HL-60 (cell line): ENCODE data around the gene ZNF580.

Experiments used
- DNase-seq, 2 experiments: peaks; one replicate each; pipeline ENCODE4 v3.0.0-alpha.2; 2010 to 2020; ENCODE audit warnings: low read depth in 1 of 2, low spot score in 1 of 2
- H3K27ac ChIP-seq: fragments of 250-450 bp; sonication (Bioruptor Pico); replicated peaks from 2 replicates; pipeline ENCODE4 v1.5.1; 2020; ENCODE audit warnings: mild to moderate bottlenecking, moderate library complexity
- H3K27me3 ChIP-seq: fragments of 250-450 bp; sonication (Bioruptor Pico); 2 replicates; pipeline ENCODE4 v1.5.1; 2021; ENCODE audit warnings: mild to moderate bottlenecking, moderate library complexity; ENCODE audit not compliant: insufficient read depth, poor library complexity, severe bottlenecking
- H3K4me3 ChIP-seq: replicated peaks from 2 replicates; pipeline ENCODE4 v1.5.1; 2011; ENCODE audit warnings: mild to moderate bottlenecking, control low read depth, low read length; ENCODE audit not compliant: insufficient read depth
- CTCF ChIP-seq: IDR thresholded peaks from one replicate; pipeline ENCODE4 v1.5.1; 2011; ENCODE audit warnings: low read length, control low read depth, inconsistent platforms; ENCODE audit not compliant: insufficient read depth
- GABPA ChIP-seq: IDR thresholded peaks from 2 replicates; pipeline ENCODE4 v1.6.1; 2012; ENCODE audit warnings: low read depth
- POLR2AphosphoS5 ChIP-seq: IDR thresholded peaks from 2 replicates; pipeline ENCODE4 v1.6.1; 2012; ENCODE audit warnings: low read depth
- REST ChIP-seq: IDR thresholded peaks from 2 replicates; pipeline ENCODE4 v1.6.1; 2012; ENCODE audit warnings: low read depth; ENCODE audit not compliant: insufficient replicate concordance
- SPI1 ChIP-seq: IDR thresholded peaks from 2 replicates; pipeline ENCODE4 v1.6.1; 2012; ENCODE audit warnings: low read depth, mild to moderate bottlenecking, borderline replicate concordance

Gene ZNF580

GRCh38 chr19:55611983-55612645 lies 28.7 kb upstream of the ZNF580 start:
- no peak for TF ChIP-seq POLR2AphosphoS5
- TF ChIP-seq SPI1, result peak; percentile 82
- no peak for TF ChIP-seq REST
- no peak for TF ChIP-seq GABPA
- no peak for TF ChIP-seq CTCF
- DNase-seq, result no peak
- no peak overlapping the region for H3K4me3 ChIP-seq
- H3K27ac ChIP-seq, result no peak overlapping the region
- H3K27me3 ChIP-seq, result no peaks in the 10 kb centered on the region

GRCh38 chr19:55613396-55613795 lies 27.4 kb upstream of the ZNF580 start:
- no peak for DNase-seq
- TF ChIP-seq CTCF (no peak), SPI1 (no peak), GABPA (no peak), POLR2AphosphoS5 (no peak), REST (no peak)
- no peak overlapping the region for H3K27ac ChIP-seq
- H3K4me3 ChIP-seq, result no peak overlapping the region
- H3K27me3 ChIP-seq, result no peaks in the 10 kb centered on the region

GRCh38 chr19:55613930-55614710 lies 26.7 kb upstream of the ZNF580 start:
- Histone ChIP-seq H3K27ac (no peak overlapping the region), H3K27me3 (no peaks in the 10 kb centered on the region), H3K4me3 (no peak overlapping the region)
- TF ChIP-seq POLR2AphosphoS5 (no peak), SPI1 (no peak), GABPA (no peak), CTCF (no peak), REST (no peak)
- no peak for DNase-seq
